ENCODE data around the gene FOXN3. TPM values are rescaled to one million over a fixed set of nuclear protein-coding genes. Genes with fewer than 3 reads are reported as not detected.

The FOXN3 gene
- total and polyA plus RNA-seq, 9 donors, result 56.9 to 172 (median 99.2) TPM

GRCh38 chr14:89347885-89348284 is 69.1 kb downstream of the FOXN3 start:
- H3K36me3 ChIP-seq, result no peaks in the 10 kb centered on the region
- intact Hi-C loops (cut with DNase I), result no loop called here
- H3K9me3 ChIP-seq, result no peaks in the 10 kb centered on the region
- TF ChIP-seq CTCF (IDR thresholded peaks at IDR 0.05) (no peak), EP300 (IDR thresholded peaks at IDR 0.05) (no peak)
- no peak overlapping the region for H3K27ac ChIP-seq
- WGBS, 3 donors, result 95 to 97% (median 96%) methylated on average over 10 of the region's 10 CpGs
- no peaks in the 10 kb centered on the region for H3K27me3 ChIP-seq
- no peak for DNase-seq
- peaks cover 14% of the 10 kb centered on the region for H3K4me1 ChIP-seq (ENCODE audit: insufficient read depth)
- no peak overlapping the region for H3K4me3 ChIP-seq

GRCh38 chr14:89344920-89345254 is 72.1 kb downstream of the FOXN3 start:
- DNase-seq, result no peak
- intact Hi-C loops (cut with DNase I), result no loop called here
- Histone ChIP-seq H3K36me3 (no peaks in the 10 kb centered on the region), H3K9me3 (no peaks in the 10 kb centered on the region), H3K4me3 (no peak overlapping the region), H3K27ac (no peak overlapping the region), H3K27me3 (no peaks in the 10 kb centered on the region), H3K4me1 (ENCODE audit: insufficient read depth) (peaks cover 15% of the 10 kb centered on the region)
- TF ChIP-seq CTCF (IDR thresholded peaks at IDR 0.05) (no peak), POLR2A (IDR thresholded peaks at IDR 0.05) (no peak), EP300 (IDR thresholded peaks at IDR 0.05) (no peak)
- WGBS, 3 donors, result 92 to 98% (median 92%) methylated on average over 10 of the region's 10 CpGs

GRCh38 chr14:89343356-89343755 is 73.7 kb downstream of the FOXN3 start:
- no peak overlapping the region for H3K27ac ChIP-seq
- no peaks in the 10 kb centered on the region for H3K9me3 ChIP-seq
- 16 to 26% (median 21%) methylated on average over 2 of the region's 2 CpGs for WGBS, 3 donors
- no peak overlapping the region for H3K4me3 ChIP-seq
- TF ChIP-seq EP300 (IDR thresholded peaks at IDR 0.05) (no peak), POLR2A (IDR thresholded peaks at IDR 0.05) (no peak), CTCF (IDR thresholded peaks at IDR 0.05) (no peak)
- no peaks in the 10 kb centered on the region for H3K36me3 ChIP-seq
- no peaks in the 10 kb centered on the region for H3K27me3 ChIP-seq
- H3K4me1 ChIP-seq (ENCODE audit: insufficient read depth), result peaks cover 28% of the 10 kb centered on the region
- intact Hi-C loops (cut with DNase I), result no loop called here
- DNase-seq, result no peak

GRCh38 chr14:89342049-89342448 is 75.0 kb downstream of the FOXN3 start:
- peaks cover 34% of the 10 kb centered on the region for H3K4me1 ChIP-seq (ENCODE audit: insufficient read depth)
- no peaks in the 10 kb centered on the region for H3K9me3 ChIP-seq
- intact Hi-C loops (cut with DNase I), result no loop called here
- H3K36me3 ChIP-seq, result no peaks in the 10 kb centered on the region
- H3K4me3 ChIP-seq, result no peak overlapping the region
- no peaks in the 10 kb centered on the region for H3K27me3 ChIP-seq
- H3K27ac ChIP-seq, result no peak overlapping the region
- 64 to 76% (median 68%) methylated on average over 5 of the region's 5 CpGs for WGBS, 3 donors
- DNase-seq, result no peak
- TF ChIP-seq EP300 (IDR thresholded peaks at IDR 0.05) (no peak), POLR2A (IDR thresholded peaks at IDR 0.05) (no peak), CTCF (IDR thresholded peaks at IDR 0.05) (no peak)

All from ovary (tissue), 9 donors.